Right renal cortex interstitium (tissue), 3 donors: ENCODE results near the gene PLD2. TPM values are rescaled to one million over a fixed set of nuclear protein-coding genes. Genes with fewer than 3 reads are reported as not detected.

Source experiments
- DNase-seq, 3 donors: peaks; one replicate each; pipeline ENCODE4 v3.0.0-alpha.2; 2013; ENCODE audit warnings: low read depth in 3 of 3, low spot score in 2 of 3
- polyA plus RNA-seq, 3 donors: library from polyadenylated mRNA; unstranded; fragments of 120-200 nt; gene quantifications; one replicate each; pipeline ENCODE4 v1.2.1, GENCODE V29; 2013; ENCODE audit not compliant: insufficient read length in 3 of 3

Gene PLD2
- polyA plus RNA-seq, 3 donors = 30.7 to 35.9 (median 31.9) TPM

DNA sequence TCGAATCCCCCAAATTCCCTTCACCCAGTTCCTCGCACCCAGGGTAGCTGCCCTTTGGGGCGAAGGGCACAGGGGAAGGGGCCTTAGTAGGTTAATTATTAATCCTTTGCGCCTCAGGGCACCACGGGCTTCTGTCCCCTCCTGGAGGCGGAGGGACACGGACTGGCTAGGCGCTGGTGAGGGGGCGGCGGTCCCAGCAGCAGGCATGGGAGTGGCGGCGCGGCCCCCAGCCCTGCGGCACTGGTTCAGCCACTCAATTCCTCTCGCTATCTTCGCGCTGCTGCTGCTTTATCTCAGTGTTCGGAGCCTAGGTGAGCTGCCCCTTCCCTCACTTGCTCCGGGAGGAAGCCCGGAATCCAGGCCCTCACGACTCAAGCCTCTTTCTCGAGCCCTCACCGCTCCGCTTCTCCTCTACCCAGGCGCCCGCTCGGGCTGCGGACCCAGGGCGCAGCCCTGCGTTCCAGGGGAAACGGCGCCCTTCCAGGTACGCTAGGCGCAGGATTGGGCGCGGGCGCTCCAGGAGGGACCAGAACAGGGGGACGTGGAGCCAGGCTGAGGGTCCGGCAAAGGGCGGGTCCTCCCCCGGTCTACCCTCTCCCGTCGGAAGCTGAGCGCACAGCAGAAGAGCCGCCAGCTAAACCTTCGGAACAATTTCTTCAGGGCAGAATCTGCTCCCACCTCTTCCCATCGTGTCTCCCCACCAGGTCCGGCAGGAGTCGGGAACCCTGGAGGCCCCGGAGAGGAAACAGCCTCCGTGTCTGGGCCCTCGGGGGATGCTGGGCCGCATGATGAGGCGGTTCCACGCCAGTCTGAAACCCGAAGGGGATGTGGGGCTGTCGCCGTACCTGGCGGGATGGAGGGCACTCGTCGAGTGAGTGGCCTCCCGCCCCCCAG lies 17.9 kb upstream of the PLD2 start, which contains the start of gene GLTPD2:
Gene GLTPD2, plus strand, starts transcription at position 158 of the 894 bp plus-strand sequence. Its CDS starts 48 bp downstream, at position 206.
- DNase-seq = no peak

DNA sequence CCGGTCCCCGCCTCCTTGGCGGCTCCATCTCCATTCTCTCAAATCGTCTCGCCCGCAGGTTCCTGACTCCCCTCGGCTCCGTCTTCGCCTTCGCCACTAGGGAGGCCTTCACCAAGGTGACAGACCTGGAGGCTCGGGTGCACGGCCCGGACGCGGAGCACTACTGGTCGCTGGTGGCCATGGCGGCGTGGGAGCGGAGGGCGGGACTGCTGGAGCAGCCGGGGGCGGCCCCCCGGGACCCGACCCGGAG lies 17.3 kb upstream of the PLD2 start:
- no peak for DNase-seq

DNA sequence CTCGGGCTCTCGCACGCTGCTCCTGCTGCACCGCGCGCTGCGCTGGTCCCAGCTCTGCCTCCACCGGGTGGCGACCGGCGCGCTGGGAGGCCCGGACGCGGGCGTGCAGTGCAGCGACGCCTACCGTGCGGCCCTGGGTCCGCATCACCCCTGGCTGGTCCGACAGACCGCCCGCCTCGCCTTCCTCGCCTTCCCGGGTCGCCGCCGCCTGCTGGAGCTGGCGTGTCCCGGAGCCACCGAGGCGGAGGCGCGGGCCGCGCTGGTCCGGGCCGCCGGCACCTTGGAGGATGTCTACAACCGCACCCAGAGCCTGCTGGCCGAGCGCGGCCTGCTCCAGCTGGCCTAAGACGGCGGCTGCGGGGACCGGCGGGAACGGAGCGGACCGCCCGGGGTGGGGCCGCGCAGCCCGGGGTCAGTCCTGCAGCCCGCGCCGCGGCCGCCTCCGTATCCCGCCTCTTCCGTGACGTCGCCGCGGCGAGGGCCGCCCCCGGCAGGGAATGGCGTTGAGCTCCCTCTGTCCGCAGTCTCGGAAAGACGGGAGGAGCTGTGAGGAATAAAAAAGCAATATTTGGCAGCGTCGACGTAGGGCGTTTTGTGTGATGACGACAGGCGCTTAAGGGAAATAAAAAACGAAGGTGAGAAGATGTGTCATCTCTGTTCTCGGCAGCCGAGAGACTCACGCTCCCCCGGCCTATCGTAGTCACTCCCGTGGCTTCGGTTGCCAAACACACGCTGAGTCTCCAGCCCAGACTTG lies 16.8 kb upstream of the PLD2 start:
- DNase-seq = peak in 1 of 3 donors; percentile 77

DNA sequence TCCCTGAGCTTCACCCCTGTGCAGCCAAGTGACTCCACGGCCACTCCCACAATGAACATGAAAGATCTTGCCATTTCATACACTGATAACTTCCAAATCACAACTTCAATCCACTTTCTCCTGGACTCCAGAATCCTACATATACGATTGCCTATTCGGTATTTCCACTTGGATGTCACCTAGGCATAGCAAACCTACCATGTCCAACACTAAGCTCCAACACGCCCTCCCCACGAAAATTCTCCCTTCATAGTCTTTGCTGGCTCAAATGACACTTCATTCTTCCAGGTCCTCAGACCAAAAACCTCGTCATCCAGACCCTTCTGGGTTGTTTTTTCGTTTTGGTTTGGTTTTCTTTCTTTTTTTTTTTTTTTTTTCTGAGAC lies 16.3 kb upstream of the PLD2 start:
- DNase-seq = no peak

DNA sequence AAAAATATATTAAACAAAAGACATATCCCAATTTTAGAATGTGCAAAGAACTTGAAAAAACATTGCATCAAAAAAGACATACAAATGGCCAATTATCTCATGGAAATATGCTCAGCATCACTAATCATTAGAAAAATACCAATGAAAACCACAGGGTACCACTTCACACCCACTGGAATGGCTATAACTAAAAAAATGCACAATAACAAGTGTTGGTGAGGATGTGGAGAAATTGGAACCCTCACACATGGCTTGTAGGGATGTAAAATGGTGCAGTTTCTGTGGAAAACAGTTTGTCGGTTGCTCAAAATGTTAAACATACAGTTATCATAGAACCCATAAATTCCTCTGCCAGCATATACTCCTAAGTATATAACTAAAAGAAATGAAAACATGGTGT lies 11.8 kb upstream of the PLD2 start:
- no peak for DNase-seq

DNA sequence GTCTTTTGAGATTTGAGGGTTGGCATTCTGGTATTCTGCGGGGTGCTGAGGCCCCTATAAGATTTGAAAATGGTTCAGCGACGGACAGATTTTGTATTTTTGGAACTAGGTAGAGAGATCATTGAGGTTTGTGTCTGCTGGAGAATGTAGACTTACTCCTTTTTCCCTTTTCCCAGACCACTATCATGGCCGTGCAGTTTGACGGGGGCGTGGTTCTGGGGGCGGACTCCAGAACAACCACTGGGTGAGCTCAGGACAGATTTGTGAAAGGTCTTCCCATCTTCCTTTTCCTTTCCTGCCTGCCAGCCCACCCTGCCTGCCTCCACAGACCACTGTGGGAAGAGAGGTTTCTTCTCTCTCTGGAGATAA lies 10.4 kb upstream of the PLD2 start:
- no peak for DNase-seq

DNA sequence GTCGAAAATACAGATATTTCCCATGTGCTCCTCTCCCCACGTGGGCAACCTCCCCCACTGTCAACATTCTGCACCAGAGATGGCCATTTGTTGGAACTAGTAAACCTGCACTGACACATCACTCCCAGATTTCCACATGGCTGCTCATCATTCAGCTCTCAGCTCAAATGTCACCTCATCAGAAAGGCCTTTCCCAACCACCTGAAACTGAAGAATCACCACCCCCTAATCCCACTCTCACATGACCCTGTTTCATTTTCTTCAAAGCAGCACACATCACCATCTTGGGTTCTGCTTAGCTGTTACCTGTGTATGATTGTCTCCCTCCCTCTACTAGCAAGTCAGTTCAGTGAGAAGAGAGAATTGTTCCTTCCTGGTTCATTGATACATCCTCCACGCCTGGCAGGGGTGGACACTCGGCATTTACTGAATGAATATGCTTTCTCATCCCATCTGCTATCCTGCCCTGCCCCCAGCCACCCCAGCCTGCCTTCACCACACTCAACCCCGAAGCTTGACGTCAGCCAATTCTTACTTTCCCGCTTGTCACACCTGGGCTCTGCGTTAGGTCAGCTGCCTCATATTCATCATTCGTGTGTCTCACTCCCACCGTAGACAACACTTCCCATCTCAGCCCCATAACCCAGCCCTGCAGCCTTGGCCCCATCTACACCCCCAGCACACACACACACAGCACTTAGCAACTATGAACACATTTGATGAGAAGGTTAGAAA lies 6.3 kb upstream of the PLD2 start:
- DNase-seq = no peak

DNA sequence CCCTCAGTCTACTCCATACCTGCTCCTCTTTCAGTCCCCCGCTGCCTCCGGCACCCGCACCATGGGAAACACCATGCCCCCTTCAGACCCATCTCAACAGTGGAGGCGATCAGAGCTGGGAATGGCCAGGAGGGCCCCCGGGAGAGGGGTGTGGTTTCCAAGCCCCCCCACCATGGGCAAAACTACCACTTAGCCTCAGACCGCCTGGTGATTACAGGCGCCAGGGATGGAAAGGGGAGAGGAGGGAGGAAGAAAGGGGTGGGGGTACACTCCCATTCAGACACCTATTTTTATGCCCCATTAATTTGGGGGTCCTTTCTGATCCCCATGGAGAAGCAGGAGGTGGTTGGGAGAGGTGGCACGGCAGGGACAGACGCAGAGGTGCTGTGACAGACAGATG lies 4.7 kb upstream of the PLD2 start, which contains the start of gene C17orf114:
Gene C17orf114, minus strand, starts transcription at position 101 of the 400 bp plus-strand sequence.
- DNase-seq = no peak

DNA sequence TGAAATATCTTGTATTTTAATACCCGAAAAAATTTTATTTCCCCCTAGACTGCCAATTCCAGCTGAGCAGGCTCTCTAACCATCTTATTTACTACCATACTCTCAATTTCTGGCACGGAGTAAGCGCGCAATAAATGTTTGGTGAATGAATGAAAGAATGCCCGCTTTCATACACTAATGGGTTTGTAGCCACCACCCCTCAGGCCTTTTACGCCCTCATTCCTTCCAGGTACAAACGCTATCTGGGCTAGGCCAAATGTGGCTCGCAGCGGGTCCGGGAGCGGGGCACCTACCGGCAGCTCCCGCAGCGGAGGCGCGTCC lies 536 bp upstream of the PLD2 start:
- DNase-seq = no peak

DNA sequence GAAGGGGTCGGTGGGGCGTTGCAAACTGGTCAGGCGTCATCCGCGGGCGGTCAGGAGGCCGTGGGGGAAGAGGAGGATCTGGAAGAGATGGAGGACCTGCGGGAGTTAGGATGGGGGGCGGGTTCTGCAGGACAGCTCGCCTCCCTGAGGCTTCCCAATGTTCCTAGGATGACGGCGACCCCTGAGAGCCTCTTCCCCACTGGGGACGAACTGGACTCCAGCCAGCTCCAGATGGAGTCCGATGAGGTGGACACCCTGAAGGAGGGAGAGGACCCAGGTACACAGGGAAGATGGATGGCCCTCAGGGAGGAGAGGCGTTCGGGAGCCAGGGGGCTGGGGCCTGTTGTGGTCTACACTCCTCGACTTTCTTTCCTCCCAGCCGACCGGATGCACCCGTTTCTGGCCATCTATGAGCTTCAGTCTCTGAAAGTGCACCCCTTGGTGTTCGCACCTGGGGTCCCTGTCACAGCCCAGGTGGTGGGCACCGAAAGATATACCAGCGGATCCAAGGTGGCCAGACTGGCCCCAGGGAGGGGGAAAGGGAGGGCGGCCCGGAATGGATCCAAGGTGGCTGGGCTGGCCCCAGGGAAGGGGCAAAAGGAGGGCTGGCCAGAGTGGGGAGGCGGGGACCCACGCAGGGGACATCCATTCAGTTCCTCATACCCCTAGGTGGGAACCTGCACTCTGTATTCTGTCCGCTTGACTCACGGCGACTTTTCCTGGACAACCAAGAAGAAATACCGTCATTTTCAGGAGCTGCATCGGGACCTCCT lies 839 bp downstream of the PLD2 start:
- no peak for DNase-seq

DNA sequence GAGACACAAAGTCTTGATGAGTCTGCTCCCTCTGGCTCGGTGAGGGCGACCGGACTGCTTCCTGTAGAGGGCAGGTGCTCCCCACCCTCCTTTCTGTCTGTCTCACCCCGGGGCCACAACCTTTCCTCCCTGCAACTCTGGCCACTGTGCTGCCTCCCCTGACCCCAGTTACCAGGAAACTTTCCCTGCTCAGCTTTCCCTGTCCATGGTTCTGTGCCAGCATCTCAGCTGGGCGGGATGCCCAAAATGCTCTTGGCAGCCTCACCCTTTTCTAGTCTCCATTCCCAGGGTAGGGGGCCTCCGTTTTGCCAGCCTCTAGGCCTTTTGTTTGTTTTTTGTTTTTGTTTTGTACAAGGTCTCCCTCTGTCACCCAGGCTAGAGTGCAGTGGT lies 1.4 kb downstream of the PLD2 start:
- no peak for DNase-seq

DNA sequence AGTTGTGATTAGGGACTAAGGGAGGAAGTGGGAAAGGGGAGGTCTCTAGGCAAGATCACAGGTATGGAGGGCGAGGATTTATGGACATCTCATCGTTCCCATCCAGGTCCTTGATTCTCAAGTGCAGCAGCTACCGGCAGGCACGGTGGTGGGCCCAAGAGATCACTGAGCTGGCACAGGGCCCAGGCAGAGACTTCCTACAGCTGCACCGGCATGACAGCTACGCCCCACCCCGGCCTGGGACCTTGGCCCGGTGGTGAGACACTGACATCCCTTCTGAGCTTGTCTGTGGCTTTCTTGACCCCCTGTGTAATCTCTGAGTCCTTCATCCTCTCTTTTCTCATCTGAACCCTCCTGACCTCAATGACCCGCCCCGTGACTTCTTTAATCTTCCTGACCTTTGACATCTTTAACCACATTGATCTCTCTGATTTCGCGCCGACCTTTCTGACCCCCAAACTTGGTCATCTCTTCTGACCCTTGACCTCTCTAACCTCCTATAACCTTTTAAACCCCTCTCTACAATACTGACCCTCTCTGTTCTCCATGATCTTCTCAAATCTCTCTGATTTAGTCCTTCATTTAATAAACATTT lies 3.8 kb downstream of the PLD2 start:
- no peak for DNase-seq

DNA sequence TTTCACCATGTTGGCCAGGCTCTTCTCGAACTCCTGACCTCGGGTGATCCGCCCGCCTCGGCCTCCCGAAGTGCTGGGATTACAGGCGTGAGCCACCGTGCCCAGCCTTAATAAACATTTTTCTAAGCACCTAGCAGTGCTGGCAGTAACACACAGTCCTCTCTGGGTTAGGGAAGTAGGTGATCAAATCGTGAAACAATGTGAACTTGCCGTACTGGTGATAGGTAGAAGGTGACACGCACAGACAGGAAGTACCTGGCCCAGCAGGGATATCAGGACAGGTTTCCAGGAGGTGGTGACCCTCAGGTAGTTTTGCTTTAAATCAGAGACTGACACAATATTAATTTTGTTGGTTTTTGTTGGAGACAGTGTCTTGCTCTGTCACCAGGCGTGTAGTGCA lies 4.5 kb downstream of the PLD2 start:
- no peak for DNase-seq

DNA sequence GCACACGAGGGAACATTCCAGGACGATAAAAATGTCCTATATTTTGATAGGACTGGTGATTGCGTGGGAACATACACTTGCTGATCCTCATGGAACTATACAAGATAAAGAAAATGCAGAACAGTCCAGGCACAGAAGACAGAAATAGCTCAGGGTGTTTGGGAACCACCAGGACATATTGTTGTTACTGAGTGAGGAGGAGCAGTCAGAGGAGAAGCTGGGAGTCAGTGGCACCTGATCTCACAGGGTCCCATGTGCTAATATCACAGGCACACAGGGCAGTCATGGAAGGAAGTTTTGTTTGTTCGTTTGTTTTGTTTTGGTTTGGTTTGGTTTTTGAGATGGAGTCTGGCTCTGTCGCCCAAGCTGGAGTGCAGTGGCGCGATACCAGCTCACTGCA lies 5.7 kb downstream of the PLD2 start:
- DNase-seq = no peak

DNA sequence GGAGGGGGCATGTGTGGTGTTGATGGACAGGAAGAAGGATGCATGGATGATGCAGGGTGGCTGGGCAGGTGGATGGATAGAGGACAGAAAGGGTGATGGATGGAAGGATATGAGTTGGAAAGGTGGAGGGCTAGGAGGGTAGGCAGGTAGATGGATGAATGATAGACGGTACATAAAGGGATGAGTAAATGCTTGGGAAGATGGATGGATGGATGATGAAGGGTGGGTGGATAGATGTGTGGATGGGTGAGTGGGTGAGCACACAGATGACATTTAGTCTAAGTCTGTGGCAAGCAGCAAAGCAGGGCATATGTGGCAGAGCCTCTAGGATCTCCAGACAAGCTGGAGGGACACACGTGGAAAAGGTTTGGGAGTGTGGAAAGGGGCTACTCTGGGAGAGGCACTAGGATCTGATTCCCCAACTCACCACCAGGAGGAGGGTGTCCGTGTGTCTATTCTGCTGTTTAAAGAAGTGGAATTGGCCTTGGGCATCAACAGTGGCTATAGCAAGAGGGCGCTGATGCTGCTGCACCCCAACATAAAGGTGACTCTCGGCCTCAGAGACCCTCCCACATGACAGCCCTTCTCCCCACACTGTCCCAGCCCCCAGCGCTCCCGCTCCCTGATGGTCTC lies 8.2 kb downstream of the PLD2 start:
- DNase-seq = no peak

DNA sequence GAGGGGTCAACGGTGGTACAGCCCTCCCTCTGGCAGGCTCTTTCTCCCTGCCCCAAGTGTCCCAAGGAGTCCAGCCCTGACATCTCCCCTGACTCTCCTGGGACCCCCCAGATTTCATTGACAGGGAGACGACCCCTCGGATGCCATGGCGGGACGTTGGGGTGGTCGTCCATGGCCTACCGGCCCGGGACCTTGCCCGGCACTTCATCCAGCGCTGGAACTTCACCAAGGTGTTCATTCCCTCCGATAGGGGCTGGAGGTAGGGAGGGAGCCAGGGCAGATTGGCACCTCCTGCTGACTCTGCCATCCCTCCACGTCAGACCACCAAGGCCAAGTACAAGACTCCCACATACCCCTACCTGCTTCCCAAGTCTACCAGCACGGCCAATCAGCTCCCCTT lies 9.9 kb downstream of the PLD2 start:
- DNase-seq = no peak

DNA sequence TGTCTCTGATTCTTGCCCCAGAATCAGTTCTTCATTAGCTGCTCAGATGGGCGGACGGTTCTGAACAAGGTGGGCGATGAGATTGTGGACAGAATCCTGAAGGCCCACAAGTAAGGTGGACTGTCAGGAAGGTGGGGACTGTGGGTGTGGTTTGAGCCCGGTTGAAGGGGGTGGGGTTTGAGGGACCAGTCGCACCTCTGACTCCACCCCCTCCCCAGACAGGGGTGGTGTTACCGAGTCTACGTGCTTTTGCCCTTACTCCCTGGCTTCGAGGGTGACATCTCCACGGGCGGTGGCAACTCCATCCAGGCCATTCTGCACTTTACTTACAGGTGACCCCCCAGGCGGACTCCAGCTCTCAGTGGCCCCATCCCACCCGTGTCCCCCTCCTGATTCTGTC lies 11.3 kb downstream of the PLD2 start:
- no peak for DNase-seq

DNA sequence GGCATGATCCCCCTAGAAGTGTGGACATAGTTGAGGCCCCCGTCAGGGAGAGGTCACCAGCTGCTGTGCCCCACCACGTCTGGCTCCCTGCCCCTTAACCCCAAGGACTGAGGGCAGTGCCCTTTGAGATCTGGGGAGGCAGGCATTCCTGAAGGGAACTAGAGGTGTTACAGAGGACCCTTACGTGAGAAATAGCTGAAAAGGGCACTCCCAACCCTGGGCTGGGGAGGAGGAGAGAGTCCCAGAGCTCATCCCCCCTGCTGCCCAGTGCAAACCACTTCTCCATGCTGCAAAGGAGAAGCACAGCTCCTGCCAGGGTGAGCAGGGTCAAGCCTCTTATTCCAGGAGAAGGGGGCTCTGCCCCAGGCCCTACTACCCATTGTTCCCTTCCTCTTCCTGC lies 15.9 kb downstream of the PLD2 start:
- DNase-seq = no peak

DNA sequence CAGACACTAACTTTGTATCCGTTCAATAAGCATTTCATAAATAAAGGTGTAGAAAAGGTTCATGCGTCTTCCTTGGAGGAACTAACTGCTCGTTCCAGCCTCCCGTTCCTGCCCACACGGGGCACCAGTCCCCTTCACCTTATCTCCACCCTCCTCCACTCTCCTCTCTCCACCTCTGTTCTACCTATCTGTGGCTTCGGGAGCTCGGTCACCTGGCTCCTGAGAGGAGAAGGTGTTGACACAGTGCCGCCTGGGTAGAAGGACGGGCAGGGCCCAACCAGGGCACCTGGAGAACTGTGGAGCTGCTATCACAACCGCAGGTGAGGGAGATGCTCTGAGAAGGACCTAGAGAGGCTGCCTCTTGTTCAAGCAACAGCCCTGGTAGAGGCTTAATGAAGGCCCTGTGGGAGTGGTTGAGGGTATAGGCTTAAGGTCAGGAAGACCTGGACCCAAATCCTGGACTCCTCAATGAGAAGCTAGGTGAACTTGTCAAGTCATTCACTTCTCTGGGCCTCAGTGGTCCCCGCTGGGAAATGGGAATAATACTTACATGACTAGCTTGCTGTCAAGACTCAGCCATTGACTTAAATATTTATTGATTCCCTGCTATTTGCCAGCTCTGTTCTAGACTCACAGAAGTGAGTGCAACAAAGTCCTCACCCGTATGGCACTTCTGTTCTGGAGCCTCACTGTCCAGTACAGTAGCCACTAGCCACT lies 16.6 kb downstream of the PLD2 start:
- no peak for DNase-seq

DNA sequence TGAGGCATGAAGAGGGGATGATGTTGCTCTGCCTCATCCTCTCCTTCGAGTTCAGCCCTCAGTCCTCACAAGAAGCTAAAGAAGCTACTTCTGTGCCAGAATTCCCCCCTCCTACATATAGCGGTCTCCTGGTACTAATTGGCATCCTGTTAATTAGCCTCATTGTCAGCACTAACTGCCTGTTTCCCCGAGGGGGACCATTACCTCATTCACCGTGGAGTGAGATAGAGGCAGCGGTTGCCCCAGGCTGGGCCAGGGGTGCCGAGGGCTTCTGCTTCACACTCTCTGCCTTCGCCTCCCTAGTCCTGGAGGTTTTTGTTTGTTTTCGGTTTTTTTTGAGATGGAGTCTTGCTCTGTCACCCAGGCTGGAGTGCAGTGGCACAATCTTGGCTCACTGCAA lies 20.4 kb downstream of the PLD2 start:
- no peak for DNase-seq
